ENCODE data around the gene XIRP1.

XIRP1 gene

GRCh38 chr3:39143051-39143885 is 49.1 kb downstream of the XIRP1 start:
- DNase-seq, result no peak

GRCh38 chr3:39142067-39142466 is 50.3 kb downstream of the XIRP1 start:
- no peak for DNase-seq

- no peak for DNase-seq
Observed at GRCh38 chr3:39141171-39141995, 51.0 kb downstream of the XIRP1 start.

- no peak for DNase-seq
Observed at GRCh38 chr3:39140341-39140971, 51.9 kb downstream of the XIRP1 start.

- no peak for DNase-seq
Observed at GRCh38 chr3:39139442-39139841, 53.0 kb downstream of the XIRP1 start.

- DNase-seq, result no peak
Observed at GRCh38 chr3:39138804-39139415, 53.5 kb downstream of the XIRP1 start.

GRCh38 chr3:39137991-39138803 is 54.2 kb downstream of the XIRP1 start:
- DNase-seq, result no peak

GRCh38 chr3:39137435-39137936 is 54.9 kb downstream of the XIRP1 start:
- DNase-seq, result no peak

GRCh38 chr3:39136533-39137434 is 55.6 kb downstream of the XIRP1 start:
- DNase-seq, result no peak

GRCh38 chr3:39135170-39135805 is 57.1 kb downstream of the XIRP1 start:
- no peak for DNase-seq

GRCh38 chr3:39134305-39134704 is 58.1 kb downstream of the XIRP1 start:
- no peak for DNase-seq

- DNase-seq, result no peak
Observed at GRCh38 chr3:39133822-39134221, 58.6 kb downstream of the XIRP1 start.

Data from T-helper 2 cell (primary cell).